Glomerular endothelial cell (primary cell): Measurements from ENCODE around the gene HMGB3. TPM values are rescaled to one million over a fixed set of nuclear protein-coding genes. Genes with fewer than 3 reads are reported as not detected.
"Not testable (repeated sequence)": the region's sequence is repeated elsewhere in the genome, so short reads cannot be mapped to it uniquely, and the experiment has no call there.

Experiments used
- DNase-seq: peaks from one replicate; pipeline ENCODE4 v3.0.0-alpha.2; 2011; ENCODE audit warnings: low read depth, low spot score; ENCODE audit errors: extremely low read depth
- total RNA-seq: library from RNA; depleted of rRNA; stranded (reverse); fragments of >200 nt; gene quantifications from 2 replicates; pipeline ENCODE4 v1.2.3, GENCODE V29; 2015

The HMGB3 gene
- total RNA-seq, 1 donor from 2014 or later = 18.3 TPM

DNA sequence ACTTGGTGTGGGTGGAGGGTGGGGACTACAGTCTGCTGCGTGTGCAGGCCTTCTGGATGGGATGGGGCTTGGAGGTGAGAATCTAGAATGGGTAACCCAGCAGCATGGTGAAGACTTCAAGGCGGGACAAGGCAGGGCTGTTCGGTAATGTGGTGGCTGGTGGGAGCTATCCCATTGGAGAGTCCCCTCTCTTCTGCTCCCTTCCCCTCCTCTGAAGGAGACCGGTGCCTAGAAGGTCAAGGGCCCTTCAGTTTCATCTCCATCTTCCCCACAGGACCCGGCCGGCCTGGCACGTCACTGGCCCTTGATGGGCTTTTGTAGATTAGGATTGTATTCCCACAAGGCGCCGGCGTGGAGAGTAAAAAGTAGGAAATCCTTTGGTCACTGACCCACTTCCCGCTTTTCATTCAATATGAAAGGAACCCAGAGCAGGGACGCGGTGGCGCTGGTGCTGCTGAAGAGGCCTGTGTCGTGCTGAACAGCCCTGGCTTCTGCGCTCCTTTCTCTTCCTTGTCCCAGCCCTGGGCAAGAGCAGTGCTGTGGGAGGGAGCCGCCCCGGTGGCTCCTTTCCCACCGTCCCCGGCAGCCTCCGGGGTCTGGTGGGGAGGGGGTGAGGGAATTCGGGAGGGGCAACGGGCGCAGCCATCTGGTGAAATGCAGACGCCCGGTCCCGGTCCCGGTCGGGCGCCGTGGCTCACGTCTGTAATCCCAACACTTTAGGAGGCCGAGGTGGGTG, 7.3 kb upstream of the HMGB3 start:
- DNase-seq = no peak

DNA sequence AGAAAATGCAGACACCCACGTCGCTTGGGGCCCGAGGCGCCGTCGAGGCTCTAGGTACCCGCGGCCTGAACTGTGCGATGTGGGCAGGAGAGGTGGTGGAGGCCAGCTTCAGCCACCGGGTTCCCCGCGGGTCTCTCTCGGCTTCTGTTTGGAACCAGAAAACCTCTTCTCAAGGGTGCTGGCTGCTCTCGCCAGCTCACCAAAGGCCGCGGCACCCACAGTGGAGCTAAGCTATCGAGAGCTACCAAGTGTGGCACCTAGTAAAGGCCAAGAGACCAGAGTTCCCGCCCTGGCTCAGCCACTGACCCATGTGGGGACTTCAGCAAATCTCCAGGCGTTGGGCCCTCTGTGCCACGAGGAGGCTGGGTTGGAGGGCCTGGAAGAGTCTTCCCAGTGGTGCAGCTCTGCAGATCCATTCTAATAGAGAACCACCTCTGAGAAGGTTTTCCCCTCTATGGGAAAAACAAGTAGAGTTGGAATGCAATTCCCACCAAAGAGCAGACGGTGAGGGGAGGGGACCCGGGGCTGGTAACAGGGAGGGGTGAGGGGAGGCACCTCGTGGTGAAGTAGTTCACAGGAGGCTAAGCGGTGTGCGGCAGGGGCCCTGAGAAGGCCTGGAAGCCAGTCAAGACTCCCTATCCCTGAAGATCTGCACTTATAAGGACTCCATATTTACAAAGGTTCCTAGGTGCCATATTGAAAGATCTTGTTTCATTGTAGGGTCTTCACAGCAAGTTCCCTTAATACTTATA, 5.5 kb upstream of the HMGB3 start:
- DNase-seq = no peak

DNA sequence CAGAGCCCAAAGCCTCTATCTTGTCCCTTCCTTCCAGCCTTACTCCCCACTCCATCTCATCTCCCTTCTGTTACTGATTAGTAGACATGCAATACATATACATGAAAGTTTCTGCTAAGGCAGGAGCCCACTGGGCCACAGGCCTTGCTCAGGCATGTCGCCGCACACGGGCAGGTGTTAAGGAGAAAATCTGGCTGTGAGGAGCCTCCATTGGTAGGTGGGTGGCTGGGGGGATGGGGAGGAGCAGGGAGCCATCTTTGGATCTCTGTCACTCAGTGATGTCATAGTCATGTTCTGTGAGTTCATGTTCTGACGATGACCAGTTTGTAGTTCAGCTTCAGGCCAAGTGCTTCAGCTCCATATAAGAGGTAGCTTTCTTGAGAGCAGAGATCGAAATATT, 2.9 kb upstream of the HMGB3 start:
- no peak for DNase-seq

DNA sequence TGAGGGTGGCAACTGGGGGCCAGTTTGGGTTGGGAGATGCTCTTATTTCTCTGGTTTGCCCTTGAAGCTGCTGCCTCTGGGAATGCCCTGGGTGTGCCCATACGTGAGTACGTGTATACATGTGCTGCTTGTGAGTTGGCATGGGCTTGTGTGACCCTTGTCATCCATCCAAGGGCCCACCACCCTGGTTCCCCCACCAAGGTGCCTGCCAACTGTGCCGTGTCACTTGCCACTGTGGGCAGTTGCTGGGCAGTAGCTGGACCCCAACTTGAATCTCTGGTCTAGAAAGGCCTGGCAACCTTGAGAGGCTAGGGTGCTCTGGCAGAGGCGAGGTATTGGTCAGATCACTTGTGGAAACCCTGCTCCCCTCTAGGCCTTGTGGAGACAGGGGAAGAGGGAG, 2.4 kb upstream of the HMGB3 start:
- no peak for DNase-seq

DNA sequence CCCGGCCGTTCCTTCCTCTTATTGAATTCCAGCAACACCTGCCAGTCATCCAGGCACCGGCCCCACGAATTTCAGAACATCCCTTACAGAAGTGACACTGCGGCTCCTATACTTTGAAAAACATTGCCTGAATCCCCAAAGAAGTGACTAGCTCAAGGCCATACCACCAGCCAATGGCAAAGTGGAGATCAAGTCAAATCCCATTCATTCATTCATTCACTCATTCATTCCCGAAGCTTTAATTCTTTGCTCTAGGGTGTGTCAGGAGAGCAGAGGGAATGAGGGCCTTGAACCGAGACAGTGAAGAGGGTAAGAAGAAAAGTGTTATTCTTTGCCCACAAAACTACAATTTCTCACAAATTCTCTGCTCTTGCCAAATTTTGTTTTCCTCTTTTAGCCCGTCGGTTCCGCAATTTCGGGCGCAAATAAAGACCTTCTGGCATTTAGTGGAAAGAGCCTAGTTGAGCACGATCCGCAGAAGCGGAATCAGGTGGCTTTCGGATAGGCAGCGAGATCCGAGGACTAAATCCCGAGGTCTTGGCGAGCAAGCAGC, 824 bp upstream of the HMGB3 start:
- no peak for DNase-seq

DNA sequence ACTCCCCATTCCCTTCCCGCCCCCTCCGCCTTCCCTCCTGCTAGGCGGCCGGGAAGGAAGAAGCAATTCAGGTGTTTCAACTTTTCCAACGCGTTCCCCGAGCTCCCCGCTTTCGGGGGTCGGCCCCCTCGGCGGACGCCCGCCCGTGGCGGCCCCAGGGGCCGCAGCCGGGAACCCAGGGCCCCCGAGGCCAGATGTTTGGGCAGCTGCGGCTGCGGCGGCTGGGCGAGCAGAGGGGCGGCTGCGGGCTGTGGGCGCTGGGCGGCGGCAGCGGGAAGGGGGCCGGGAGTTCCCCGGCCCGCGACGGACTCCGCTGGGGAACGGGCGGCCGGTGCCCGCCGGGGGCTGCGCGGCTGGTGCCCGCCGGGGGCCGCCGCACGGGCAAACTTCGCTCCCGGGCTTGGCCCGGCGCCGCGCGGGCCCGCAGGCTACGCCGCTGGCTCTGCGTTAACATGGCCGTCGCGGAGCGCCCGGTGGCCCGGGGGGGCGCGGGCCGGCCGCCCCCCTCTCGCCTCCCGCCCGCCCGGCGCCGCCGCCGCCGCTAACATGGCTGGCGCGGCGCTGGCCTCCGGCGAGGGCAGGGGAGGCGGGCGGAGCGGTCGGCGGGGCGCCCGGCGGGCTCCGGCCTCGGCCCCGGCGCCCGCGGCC, 510 bp downstream of the HMGB3 start:
- no peak for DNase-seq

DNA sequence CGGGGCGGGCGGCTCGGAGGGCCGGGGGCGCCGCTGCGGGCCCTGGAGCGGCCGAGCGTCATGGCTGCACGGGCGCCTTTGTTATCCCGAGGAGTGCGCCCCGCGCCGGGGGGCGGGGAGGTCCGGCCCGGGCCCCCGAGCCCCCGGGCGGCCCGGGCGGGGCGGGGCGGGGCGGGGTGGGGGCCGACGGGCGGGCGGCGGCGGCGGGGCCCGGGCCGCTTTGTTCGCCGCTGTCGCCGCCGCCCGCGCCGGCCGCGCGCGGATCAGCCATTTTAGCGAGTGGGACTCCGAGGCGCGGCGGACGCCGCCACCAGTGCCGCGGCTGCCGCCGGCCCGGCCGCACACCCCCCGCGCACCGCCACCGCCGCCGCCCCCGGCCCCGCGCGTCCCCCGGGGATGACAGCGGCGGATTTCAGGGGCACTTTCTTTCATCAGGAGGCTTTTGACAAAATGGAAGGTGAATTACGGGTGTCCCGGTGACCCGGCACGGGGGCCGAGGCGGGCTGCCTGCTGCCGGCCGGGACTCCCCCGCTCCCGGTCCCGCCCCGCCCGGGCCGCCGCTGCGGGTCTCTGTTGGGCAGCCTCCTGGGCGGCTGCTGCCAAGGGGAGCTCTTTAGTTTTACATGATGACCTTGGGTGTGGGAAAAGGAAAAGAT, 1.2 kb downstream of the HMGB3 start:
- no peak for DNase-seq

DNA sequence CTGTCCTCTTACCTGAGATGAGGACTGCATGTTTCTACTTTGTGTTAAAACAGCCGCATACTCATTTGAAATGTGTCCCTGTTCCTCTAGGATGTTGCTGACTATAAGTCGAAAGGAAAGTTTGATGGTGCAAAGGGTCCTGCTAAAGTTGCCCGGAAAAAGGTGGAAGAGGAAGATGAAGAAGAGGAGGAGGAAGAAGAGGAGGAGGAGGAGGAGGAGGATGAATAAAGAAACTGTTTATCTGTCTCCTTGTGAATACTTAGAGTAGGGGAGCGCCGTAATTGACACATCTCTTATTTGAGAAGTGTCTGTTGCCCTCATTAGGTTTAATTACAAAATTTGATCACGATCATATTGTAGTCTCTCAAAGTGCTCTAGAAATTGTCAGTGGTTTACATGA, 4.6 kb downstream of the HMGB3 start:
- not testable (repeated sequence) for DNase-seq

DNA sequence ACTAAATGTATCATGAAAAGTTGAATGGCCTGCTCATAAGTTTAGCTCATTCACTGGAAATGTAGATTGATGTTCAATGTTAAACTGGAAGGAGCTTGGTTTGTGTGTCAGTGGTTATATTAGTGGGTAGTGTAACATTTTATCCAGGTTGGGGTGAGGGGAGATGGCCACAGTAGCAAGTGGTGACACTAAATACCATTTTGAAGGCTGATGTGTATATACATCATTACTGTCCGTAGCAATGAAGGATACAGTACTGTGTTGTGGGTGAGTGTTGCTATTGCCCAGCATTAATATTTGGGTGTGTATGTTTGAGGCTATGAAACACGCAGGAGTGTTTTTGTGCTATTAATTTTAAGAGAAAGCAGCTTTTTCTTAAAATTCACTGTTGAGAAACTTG, 6.3 kb downstream of the HMGB3 start:
- DNase-seq = no peak

DNA sequence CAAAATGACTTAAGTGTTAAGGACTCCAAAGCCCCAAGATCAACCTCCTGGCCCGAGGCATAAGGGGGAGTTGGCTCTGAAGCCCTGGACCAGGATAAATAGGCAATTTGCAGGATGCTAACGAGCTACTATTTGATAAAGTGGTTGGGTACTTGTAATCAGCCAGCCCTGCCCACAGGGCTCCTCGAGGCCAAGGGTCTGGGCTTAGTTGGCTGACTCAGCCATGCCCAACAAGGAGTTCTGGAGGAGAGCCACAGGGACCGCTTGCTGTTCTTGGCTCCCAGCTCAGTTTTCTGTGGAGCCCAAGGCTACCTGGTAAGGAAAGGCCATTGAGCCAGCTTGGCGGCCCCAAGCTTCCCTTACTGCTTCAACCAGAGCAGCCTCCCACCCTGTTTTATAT, 7.8 kb downstream of the HMGB3 start:
- no peak for DNase-seq

DNA sequence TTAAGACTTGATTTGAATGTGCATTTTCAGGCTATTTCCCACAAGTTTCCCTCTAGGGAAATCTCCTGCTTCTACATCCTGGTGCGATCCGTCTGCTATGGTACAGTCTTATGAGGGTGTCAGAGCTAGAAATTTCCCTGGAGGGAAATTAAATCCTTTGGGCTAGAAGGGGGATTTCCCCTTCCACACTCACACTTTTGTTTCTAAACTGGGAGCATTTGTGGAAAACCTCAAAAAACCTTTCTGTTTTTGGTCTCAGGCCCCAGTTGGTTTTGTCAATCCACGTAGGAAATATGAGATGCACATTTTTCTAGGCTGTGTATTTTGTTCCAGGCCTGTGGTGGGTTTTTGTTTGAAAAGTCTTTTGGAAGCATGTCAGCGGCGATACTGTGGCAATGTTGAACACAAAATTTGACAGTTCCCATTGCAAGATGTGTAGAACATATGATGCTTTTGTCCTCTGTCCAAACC, 17.8 kb downstream of the HMGB3 start:
- DNase-seq = no peak

DNA sequence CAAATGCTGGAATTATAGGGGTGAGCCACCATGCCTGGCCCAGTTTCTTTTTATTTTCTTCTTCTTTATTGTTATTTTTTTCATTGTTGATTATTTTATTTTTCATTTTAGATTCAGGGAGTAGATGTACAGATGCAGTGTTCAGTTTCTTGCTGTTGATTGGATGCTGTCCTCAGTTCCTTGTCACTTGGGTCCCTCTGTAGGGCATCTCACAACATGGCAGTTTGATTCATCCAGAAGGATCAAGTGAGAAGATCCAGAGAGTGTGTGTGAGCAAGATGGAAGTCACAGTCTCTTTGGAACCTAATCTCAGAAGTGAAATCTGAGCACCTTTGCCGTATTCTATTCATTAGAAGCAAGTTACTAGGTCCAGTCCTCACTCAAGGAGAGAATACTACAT, 20.9 kb downstream of the HMGB3 start:
- no peak for DNase-seq

DNA sequence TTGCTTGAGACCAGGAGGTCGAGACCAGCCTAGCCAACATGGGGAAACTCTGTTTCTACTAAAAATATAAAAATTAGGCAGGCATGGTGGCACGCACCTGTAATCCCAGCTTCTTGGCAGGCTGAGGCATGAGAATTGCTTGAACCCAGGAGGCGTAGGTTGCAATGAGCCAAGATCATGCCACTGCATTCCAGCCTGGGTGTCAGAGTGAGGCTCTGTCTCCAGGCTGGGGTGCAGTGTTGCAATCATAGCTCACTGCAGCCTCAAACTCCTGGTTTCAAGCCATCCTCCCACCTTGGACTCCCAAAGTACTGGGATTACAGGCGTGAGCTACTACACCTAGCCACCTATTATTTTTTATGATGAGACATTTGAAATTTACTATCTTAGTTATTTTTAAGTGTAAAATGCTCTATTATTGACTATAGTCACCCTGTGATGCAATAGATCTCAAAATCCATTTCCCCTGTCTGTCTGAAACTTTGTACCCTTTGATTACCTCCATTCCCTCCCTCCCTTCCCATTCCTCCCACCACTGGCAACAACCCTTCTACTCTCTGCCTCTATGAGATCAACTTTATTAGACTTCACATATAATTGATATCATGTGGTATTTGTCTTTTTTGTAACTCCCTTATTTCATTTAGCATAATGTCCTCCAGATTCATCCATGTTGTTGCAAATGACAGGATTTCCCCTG, 23.4 kb downstream of the HMGB3 start:
- no peak for DNase-seq

DNA sequence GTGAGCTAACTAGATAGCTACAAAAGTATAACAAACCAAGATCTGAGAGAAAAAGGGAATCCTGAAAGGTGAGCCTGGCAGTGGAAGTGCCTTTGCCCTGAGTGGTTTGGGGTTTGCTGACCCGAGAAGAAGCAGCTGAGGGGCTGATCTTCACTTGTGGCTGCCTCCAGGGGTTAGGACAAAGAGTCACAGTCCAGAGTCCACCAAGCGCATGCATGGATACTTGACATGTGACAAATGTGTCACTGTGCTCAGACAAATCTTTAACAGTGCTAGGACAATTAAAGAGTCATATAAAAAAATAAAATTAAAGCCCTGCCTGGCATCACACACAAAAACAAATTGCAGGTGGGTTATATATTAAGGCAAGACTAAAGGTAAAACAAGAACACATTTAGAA, 26.4 kb downstream of the HMGB3 start:
- no peak for DNase-seq

DNA sequence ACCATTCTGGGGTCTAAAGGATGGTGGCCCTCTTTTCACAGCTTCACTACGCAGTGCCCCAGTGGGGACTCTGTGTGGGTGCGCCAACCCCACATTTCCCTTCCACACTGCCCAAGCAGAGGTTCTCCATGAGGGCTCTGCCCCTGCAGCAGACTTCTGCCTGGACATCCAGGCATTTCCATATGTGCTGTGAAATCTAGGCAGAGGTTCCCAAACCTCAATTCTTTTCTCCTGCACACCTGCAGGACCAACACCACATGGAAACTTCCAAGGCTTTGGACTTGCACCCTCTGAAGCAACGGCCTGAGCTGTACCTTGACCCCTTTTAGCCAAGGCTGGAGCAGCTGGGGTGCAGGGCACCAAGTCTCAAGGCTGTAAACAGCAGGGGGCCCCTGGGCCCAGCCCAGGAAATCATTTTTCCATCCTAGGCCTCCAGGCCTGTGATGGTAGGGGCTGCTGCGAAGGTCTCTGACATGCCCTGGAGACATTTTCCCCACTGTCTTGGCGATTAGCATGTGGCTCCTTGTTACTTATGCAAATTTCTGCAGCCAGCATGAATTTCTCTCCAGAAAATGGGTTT, 30.1 kb downstream of the HMGB3 start:
- no peak for DNase-seq

DNA sequence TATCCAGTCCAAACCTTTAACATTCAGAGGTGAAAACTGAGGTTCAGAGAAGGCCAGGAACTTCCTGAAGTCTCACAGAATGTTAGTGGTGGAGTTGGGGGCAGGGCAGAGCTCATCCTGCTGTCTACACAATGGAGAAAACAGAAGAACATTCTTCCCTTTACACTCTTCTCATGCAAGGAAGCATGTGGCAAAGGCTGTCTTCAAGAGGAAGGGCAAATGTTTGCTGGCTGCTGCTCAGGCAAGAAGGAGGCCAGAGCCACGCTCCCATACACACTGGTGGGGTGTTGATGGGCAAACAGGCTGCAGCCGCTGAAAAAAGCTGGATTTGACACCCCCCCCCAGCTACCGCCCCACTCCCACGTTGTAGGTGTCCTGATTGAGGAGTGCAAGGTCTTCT, 32.5 kb downstream of the HMGB3 start:
- no peak for DNase-seq

DNA sequence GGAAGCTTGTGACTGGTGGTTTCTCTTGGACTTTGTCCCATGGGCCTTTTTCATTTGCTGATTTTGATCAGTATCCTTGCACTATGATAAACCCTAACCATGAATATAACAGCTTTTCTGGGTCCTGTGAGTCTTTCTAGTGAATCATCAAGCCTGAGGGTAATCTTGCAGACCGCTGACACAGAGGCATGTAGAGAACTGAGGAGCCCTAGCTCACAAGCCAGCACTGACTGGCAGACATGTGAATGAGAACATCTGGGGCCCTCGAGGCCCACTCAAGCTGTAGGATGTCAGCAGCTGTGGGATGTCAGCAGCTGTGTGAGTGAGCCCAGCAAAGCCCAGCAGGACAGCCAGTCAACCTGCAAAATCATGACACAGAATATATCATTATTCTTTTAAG, 36.7 kb downstream of the HMGB3 start:
- no peak for DNase-seq

DNA sequence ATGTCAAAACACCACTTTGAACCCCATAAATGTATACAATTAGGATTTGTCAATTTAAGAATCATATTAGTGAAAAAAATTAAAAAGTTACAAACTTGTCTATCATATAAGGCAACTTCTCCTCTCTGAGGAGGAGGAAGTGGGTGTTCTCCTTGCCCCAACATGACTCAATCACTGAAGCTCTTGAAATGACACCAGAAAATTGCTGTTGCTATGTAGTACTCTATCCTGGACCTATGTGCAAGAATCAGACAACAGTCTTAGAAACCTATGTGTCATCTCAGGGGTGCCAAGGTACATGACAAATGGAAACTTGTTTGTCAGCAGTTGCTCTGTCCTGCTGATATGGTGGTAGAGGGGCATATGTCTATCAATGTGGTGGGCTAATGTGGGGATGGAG, 47.7 kb downstream of the HMGB3 start:
- DNase-seq = no peak

DNA sequence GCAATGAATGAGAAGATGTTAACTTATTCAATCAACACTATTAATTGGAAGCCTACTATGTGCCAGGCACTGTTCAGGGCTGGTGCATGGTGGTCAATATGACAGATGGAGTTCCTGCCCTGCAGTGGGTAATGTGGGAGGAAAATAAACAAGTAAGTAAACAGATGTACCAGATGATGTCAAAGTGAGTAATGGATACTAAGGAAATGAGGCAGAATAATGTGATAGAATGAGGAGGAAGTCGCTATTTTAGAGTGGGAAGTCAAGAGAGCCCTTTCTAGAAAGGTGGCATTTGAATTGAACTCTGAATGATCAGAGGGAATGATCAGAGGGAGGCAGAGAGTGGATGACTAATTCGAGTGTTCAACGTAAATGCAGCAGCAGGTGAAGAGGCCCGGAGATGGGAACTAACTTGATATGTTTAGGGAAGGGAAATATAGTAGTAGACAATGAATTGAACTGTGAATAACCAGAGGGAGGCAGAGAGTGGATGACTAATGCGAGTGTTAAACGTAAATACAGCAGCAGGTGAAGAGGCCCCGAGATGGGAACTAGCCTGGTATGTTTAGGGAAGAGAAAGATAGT, 48.3 kb downstream of the HMGB3 start:
- DNase-seq = no peak

DNA sequence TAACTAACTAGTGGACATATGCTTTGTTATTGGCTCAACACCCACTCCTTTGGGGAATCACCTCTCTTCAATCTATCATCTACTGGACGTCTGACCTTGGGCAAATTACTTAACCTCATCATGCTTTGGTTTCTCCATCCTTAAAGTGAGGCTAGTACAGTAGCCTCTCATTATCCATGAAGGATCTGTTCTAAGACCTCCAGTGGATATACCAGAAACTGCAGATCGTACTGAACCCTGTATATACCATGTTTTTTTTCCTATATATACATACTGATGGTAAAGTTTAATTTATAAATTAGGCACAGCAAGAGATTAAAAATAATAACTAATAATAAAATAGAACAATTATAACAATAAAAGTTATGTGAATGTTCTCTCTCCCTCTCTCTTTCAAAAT, 56.2 kb downstream of the HMGB3 start:
- no peak for DNase-seq
